Measurements from ENCODE around the gene CAMK4. TPM values are rescaled to one million over a fixed set of nuclear protein-coding genes. Genes with fewer than 3 reads are reported as not detected.

The CAMK4 gene
- total RNA-seq, 4 donors from 2014 or later, result 0.45 to 2.5 (median 1.4) TPM

GRCh38 chr5:111282798-111283197, 58.6 kb downstream of the CAMK4 start:
- no peak for TF ChIP-seq POLR2A (IDR thresholded peaks at IDR 0.05)
- TF ChIP-seq CTCF (IDR thresholded peaks at IDR 0.05), result no peak
- intact Hi-C loops (cut with DNase I), result no loop called here
- no peak for DNase-seq
- Histone ChIP-seq H3K27me3 (no peaks in the 10 kb centered on the region), H3K27ac (no peak overlapping the region), H3K4me3 (replicated peaks in 1 of 3) (no peak overlapping the region), H3K9me3 (no peaks in the 10 kb centered on the region), H3K36me3 (no peaks in the 10 kb centered on the region), H3K4me1 (no peaks in the 10 kb centered on the region)
- 91 to 94% methylated on average over 3 of the region's 3 CpGs for WGBS, 2 donors

GRCh38 chr5:111284825-111285224, 60.6 kb downstream of the CAMK4 start:
- TF ChIP-seq CTCF (IDR thresholded peaks at IDR 0.05) (no peak), POLR2A (IDR thresholded peaks at IDR 0.05) (no peak)
- H3K27ac ChIP-seq, result no peak overlapping the region
- no peaks in the 10 kb centered on the region for H3K27me3 ChIP-seq
- H3K4me3 ChIP-seq (replicated peaks in 1 of 3), result no peak overlapping the region
- H3K4me1 ChIP-seq, result no peaks in the 10 kb centered on the region
- intact Hi-C loops (cut with DNase I), result no loop called here
- no peaks in the 10 kb centered on the region for H3K36me3 ChIP-seq
- no peaks in the 10 kb centered on the region for H3K9me3 ChIP-seq
- DNase-seq, result no peak
- WGBS, 2 donors, result 48 to 70% methylated on average over 2 of the region's 2 CpGs

DNA sequence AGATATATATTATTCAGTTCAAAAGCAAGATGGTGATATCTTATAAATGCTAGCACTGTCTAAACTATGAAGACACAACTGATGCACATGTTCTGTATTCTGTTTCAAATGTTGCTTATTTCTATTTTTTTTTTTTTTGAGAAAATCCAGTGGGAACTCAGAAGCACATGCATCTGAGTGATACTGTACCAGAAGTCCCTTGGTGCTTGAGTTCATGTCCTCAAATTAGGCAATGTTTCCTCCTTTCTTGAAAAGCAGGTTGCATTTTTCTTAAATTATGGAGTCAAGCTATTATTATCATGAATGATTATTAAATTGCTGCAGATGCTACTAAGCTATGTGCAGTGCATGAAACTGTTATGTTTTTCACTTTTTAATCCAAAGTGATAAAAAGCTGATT, 70.4 kb downstream of the CAMK4 start:
- TF ChIP-seq CTCF (IDR thresholded peaks at IDR 0.05), result no peak
- no peak for TF ChIP-seq POLR2A (IDR thresholded peaks at IDR 0.05)
- intact Hi-C loops (cut with DNase I), result no loop called here
- Histone ChIP-seq H3K27me3 (no peaks in the 10 kb centered on the region), H3K27ac (no peak overlapping the region), H3K36me3 (no peaks in the 10 kb centered on the region), H3K4me3 (replicated peaks in 1 of 3) (no peak overlapping the region), H3K4me1 (no peaks in the 10 kb centered on the region), H3K9me3 (no peaks in the 10 kb centered on the region)
- no peak for DNase-seq

- no peak for DNase-seq
- H3K27ac ChIP-seq, result no peak overlapping the region
- intact Hi-C loops (cut with DNase I), result no loop called here
- H3K27me3 ChIP-seq, result no peaks in the 10 kb centered on the region
- 88 to 93% methylated on average over 3 of the region's 3 CpGs for WGBS, 2 donors
- H3K4me1 ChIP-seq, result no peaks in the 10 kb centered on the region
- TF ChIP-seq CTCF (IDR thresholded peaks at IDR 0.05), result no peak
- TF ChIP-seq POLR2A (IDR thresholded peaks at IDR 0.05), result no peak
- H3K4me3 ChIP-seq (replicated peaks in 1 of 3), result no peak overlapping the region
- no peaks in the 10 kb centered on the region for H3K36me3 ChIP-seq
- no peaks in the 10 kb centered on the region for H3K9me3 ChIP-seq
Observed at GRCh38 chr5:111295649-111296048, 71.5 kb downstream of the CAMK4 start.

DNA sequence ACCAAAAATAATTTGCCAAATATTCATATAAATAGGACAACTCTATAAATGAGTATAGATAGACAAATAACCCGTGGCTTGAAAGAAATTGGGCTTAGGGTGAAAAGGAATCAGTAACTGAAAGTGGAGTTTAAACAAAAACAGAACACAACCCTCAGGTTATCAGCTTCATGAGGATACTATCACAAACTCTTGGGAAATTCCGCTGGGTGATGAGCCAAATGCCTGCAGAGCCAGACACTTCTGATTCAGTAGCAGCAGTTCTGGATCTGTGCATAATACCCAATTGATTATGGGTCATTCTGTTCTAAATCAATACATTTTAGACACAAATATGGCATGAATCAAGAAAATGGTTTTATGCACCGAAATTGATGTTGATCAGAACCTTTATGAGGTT, 72.4 kb downstream of the CAMK4 start:
- no peak overlapping the region for H3K4me3 ChIP-seq (replicated peaks in 1 of 3)
- intact Hi-C loops (cut with DNase I), result no loop called here
- no peaks in the 10 kb centered on the region for H3K9me3 ChIP-seq
- DNase-seq, result no peak
- TF ChIP-seq POLR2A (IDR thresholded peaks at IDR 0.05) (no peak), CTCF (IDR thresholded peaks at IDR 0.05) (no peak)
- 83 to 85% methylated on average over 3 of the region's 3 CpGs for WGBS, 2 donors
- H3K36me3 ChIP-seq, result no peaks in the 10 kb centered on the region
- H3K4me1 ChIP-seq, result no peaks in the 10 kb centered on the region
- no peaks in the 10 kb centered on the region for H3K27me3 ChIP-seq
- no peak overlapping the region for H3K27ac ChIP-seq

Data from thyroid gland (tissue), 4 donors.